GM23338 (cell line): ENCODE data around the gene NDUFB11. TPM values are rescaled to one million over a fixed set of nuclear protein-coding genes. Genes with fewer than 3 reads are reported as not detected.

Source experiments
- ATAC-seq: fragments of 200-7000 bp; cut with Tn5 transposase; 3 replicates; pipeline ENCODE4 v1.9.1; 2020
- DNase-seq: peaks from one replicate; pipeline ENCODE4 v3.0.0-alpha.2; 2015; ENCODE audit warnings: low spot score
- H2AFZ ChIP-seq: fragments of 200-600 bp; sonication (generic); 2 replicates; pipeline ENCODE4 v1.8.0; 2016; ENCODE audit warnings: antibody characterized with exemption, mild to moderate bottlenecking, moderate library complexity
- H3F3A ChIP-seq: fragments of 200-600 bp; sonication (generic); replicated peaks from 2 replicates; pipeline ENCODE4 v1.8.0; 2017; ENCODE audit warnings: antibody characterized with exemption, mixed run types, low read depth
- H3K27ac ChIP-seq: fragments of 200-600 bp; sonication (generic); 2 replicates; pipeline ENCODE4 v1.6.1; 2016; ENCODE audit warnings: low read depth
- H3K27me3 ChIP-seq: fragments of 200-600 bp; sonication (generic); 2 replicates; pipeline ENCODE4 v1.8.0; 2016; ENCODE audit warnings: mild to moderate bottlenecking, mixed run types, moderate library complexity; ENCODE audit not compliant: insufficient read depth
- H3K36me3 ChIP-seq: fragments of 200-600 bp; sonication (generic); 2 replicates; pipeline ENCODE4 v1.8.0; 2016; ENCODE audit warnings: mild to moderate bottlenecking; ENCODE audit not compliant: insufficient read depth
- H3K4me1 ChIP-seq: fragments of 200-600 bp; sonication (generic); 2 replicates; pipeline ENCODE4 v1.8.0; 2016; ENCODE audit warnings: mild to moderate bottlenecking, moderate library complexity; ENCODE audit not compliant: insufficient read depth
- H3K4me2 ChIP-seq: fragments of 200-600 bp; sonication (generic); 2 replicates; pipeline ENCODE4 v1.7.1; 2017; ENCODE audit warnings: mixed run types
- H3K4me3 ChIP-seq: fragments of 200-600 bp; sonication (generic); 2 replicates; pipeline ENCODE4 v1.6.1; 2016; ENCODE audit warnings: mixed run types
- H3K79me2 ChIP-seq: fragments of 200-600 bp; sonication (generic); replicated peaks from 2 replicates; pipeline ENCODE4 v1.8.0; 2017; ENCODE audit warnings: mild to moderate bottlenecking; ENCODE audit not compliant: insufficient read depth
- H3K9me2 ChIP-seq: fragments of 200-600 bp; sonication (generic); 2 replicates; pipeline ENCODE4 v1.8.0; 2017; ENCODE audit not compliant: insufficient read depth
- H4K20me1 ChIP-seq: fragments of 200-600 bp; sonication (generic); replicated peaks from 2 replicates; pipeline ENCODE4 v1.8.0; 2017; ENCODE audit warnings: mild to moderate bottlenecking; ENCODE audit not compliant: insufficient read depth
- H3K27ac Mint-ChIP-seq: 2 replicates; pipeline ENCODE4 v1.8.0; 2020; ENCODE audit warnings: inconsistent platforms, mild to moderate bottlenecking, moderate library complexity, mixed read lengths
- H3K27me3 Mint-ChIP-seq: 3 replicates; pipeline ENCODE4 v1.8.0; 2022; ENCODE audit warnings: low read depth, mild to moderate bottlenecking, moderate library complexity, mixed read lengths, inconsistent platforms; ENCODE audit not compliant: insufficient read depth, poor library complexity
- H3K36me3 Mint-ChIP-seq: 3 replicates; pipeline ENCODE4 v1.8.0; 2021; ENCODE audit warnings: low read depth, mild to moderate bottlenecking, inconsistent platforms, moderate library complexity, mixed read lengths
- H3K4me1 Mint-ChIP-seq: 3 replicates; pipeline ENCODE4 v1.8.0; 2020; ENCODE audit warnings: mild to moderate bottlenecking, inconsistent platforms, mixed read lengths
- H3K4me3 Mint-ChIP-seq: 3 replicates; pipeline ENCODE4 v1.8.0; 2021; ENCODE audit warnings: moderate library complexity, mild to moderate bottlenecking, inconsistent platforms, mixed read lengths
- H3K9me3 Mint-ChIP-seq: 3 replicates; pipeline ENCODE4 v1.8.0; 2020; ENCODE audit warnings: moderate library complexity, mild to moderate bottlenecking, inconsistent platforms, mixed read lengths
- CREB1 ChIP-seq: fragments of 250-450 bp; sonication (Bioruptor Pico); IDR thresholded peaks from 2 replicates; pipeline ENCODE4 v1.5.0; 2020; ENCODE audit warnings: low read depth, mild to moderate bottlenecking, moderate library complexity
- EZH2 ChIP-seq: fragments of 200-600 bp; sonication (generic); IDR thresholded peaks from one replicate; pipeline ENCODE4 v1.8.0; 2017; ENCODE audit warnings: antibody characterized with exemption, mild to moderate bottlenecking, low read depth; ENCODE audit not compliant: unreplicated experiment
- EZH2phosphoT487 ChIP-seq: fragments of 200-600 bp; sonication (generic); IDR thresholded peaks from one replicate; pipeline ENCODE4 v1.8.1; 2018; ENCODE audit warnings: antibody characterized with exemption; ENCODE audit not compliant: unreplicated experiment
- JUNB ChIP-seq: IDR thresholded peaks from one replicate; pipeline ENCODE4 v1.6.1; 2016; ENCODE audit warnings: antibody characterized with exemption; ENCODE audit not compliant: unreplicated experiment
- NANOG ChIP-seq: IDR thresholded peaks from 2 replicates; pipeline ENCODE4 v1.6.1; 2016; ENCODE audit warnings: antibody characterized with exemption, borderline replicate concordance
- POLR2AphosphoS5 ChIP-seq: IDR thresholded peaks from 2 replicates; pipeline ENCODE4 v1.6.1; 2016; ENCODE audit warnings: antibody characterized with exemption, low read depth
- STAT1 ChIP-seq: IDR thresholded peaks from one replicate; pipeline ENCODE4 v1.6.1; 2016; ENCODE audit warnings: antibody characterized with exemption; ENCODE audit not compliant: unreplicated experiment
- ZNF114 ChIP-seq: fragments of 250-450 bp; sonication (Bioruptor Pico); IDR thresholded peaks from 2 replicates; pipeline ENCODE4 v1.5.0; 2020; ENCODE audit warnings: mild to moderate bottlenecking, moderate library complexity
- ZNF331 ChIP-seq: fragments of 250-450 bp; sonication (Bioruptor Pico); IDR thresholded peaks from 2 replicates; pipeline ENCODE4 v1.5.0; 2020; ENCODE audit warnings: low read depth, mild to moderate bottlenecking, moderate library complexity
- polyA plus RNA-seq: library from polyadenylated mRNA; unstranded; fragments of >200 nt; fragmentation: Nextera tagmentation; extraction: Ambion mirVana; gene quantifications from 2 replicates; pipeline ENCODE4 v1.2.1, GENCODE V29; 2016
- total RNA-seq: library from RNA; depleted of rRNA; stranded (reverse); fragments of >200 nt; shearing (Covaris generic); gene quantifications from 2 replicates; pipeline ENCODE4 v1.2.3, GENCODE V29; 2014
- TF ChIP-seq, protein P1 (sequence below), 2 experiments: fragments of 200-600 bp in 1 of 2; sonication (generic) in 1 of 2; conservative IDR thresholded peaks; 2 replicates each; pipeline versions ENCODE4 v1.5.1 to v1.6.1; 2016 to 2017; ENCODE audit warnings: antibody characterized with exemption in 2 of 2, low read depth in 2 of 2, mild to moderate bottlenecking in 2 of 2, moderate library complexity in 1 of 2
- TF ChIP-seq, protein P2 (sequence below): IDR thresholded peaks from 2 replicates; pipeline ENCODE4 v1.6.1; 2016; ENCODE audit warnings: antibody characterized with exemption
- TF ChIP-seq, protein P3 (sequence below): fragments of 250-450 bp; sonication (Bioruptor Pico); IDR thresholded peaks from 2 replicates; pipeline ENCODE4 v1.5.0; 2020; ENCODE audit warnings: mild to moderate bottlenecking, moderate library complexity
- TF ChIP-seq, protein P4 (sequence below): IDR thresholded peaks from one replicate; pipeline ENCODE4 v1.6.1; 2018; ENCODE audit warnings: antibody characterized with exemption; ENCODE audit not compliant: unreplicated experiment

The NDUFB11 gene
- total and polyA plus RNA-seq, 2 experiments from 2014 or later = 103 to 238 TPM

DNA sequence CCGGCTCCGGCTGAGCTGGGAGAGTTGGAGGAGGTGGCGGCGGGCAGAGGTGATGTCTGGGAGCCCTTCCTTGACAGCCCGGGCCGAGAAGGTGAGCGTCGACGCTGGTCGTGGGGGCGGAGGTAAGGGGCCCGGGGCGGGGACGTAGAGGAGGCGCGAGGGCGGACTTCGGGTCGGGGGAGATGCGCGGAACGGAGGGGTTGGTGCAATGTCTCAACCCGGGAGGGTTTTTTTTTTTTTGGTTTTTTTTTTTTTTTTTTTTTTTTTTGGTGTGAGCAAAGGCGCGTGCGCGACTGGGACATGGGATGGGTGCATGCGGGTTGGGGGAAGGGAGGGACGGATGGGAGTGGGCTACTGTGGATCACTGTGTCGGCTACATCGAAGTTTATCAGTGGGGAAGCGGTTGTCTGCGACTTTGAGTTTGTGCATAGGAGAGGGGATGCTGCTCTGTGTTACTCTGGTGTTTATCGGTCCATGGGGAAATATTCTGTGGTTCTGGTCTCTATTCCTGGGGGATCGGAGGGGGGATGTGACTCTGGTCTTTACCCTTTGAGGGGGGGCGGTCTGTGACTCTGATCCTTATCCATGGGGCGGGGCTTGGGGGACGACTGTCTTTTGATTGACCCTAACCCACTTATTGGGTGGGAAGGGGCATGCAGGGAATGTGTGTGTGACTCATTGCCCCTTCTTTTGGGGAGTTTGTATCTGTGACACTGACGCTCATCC lies 1.1 kb upstream of the NDUFB11 start:
- Histone ChIP-seq H2AFZ (no peak overlapping the region), H3K9me2 (no peaks in the 10 kb centered on the region), H3K79me2 (peaks cover 63% of the 10 kb centered on the region), H3F3A (no peaks in the 10 kb centered on the region), H4K20me1 (no peaks in the 10 kb centered on the region; the same call in 1 of the 2 replicates), H3K27me3 (no peaks in the 10 kb centered on the region), H3K4me2 (peak overlapping the region; percentile 83), H3K4me1 (peaks cover 8% of the 10 kb centered on the region; the same call in 1 of the 2 replicates), H3K4me3 (peak overlapping the region; percentile 79), H3K27ac (peak overlapping the region; percentile 81; the same call in 1 of the 2 replicates), H3K36me3 (no peaks in the 10 kb centered on the region)
- Mint-ChIP-seq H3K4me1 (peaks cover 15% of the 10 kb centered on the region; the same call in 2 of the 3 replicates), H3K4me3 (peak overlapping the region; percentile 95), H3K9me3 (no peaks in the 10 kb centered on the region), H3K27ac (peak overlapping the region; percentile 99), H3K36me3 (peaks cover 28% of the 10 kb centered on the region), H3K27me3 (peaks cover 12% of the 10 kb centered on the region)
- no peak for TF ChIP-seq CREB1
- TF ChIP-seq, protein P1, sequence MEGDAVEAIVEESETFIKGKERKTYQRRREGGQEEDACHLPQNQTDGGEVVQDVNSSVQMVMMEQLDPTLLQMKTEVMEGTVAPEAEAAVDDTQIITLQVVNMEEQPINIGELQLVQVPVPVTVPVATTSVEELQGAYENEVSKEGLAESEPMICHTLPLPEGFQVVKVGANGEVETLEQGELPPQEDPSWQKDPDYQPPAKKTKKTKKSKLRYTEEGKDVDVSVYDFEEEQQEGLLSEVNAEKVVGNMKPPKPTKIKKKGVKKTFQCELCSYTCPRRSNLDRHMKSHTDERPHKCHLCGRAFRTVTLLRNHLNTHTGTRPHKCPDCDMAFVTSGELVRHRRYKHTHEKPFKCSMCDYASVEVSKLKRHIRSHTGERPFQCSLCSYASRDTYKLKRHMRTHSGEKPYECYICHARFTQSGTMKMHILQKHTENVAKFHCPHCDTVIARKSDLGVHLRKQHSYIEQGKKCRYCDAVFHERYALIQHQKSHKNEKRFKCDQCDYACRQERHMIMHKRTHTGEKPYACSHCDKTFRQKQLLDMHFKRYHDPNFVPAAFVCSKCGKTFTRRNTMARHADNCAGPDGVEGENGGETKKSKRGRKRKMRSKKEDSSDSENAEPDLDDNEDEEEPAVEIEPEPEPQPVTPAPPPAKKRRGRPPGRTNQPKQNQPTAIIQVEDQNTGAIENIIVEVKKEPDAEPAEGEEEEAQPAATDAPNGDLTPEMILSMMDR (conservative IDR thresholded peaks at IDR 0.05; ENCODE audit: low read depth in 2 of 2) = no peak
- TF ChIP-seq EZH2phosphoT487 = no peak
- no peak for TF ChIP-seq ZNF331 (CRISPR knock-in tag)
- no peak for TF ChIP-seq JUNB
- TF ChIP-seq, protein P2, sequence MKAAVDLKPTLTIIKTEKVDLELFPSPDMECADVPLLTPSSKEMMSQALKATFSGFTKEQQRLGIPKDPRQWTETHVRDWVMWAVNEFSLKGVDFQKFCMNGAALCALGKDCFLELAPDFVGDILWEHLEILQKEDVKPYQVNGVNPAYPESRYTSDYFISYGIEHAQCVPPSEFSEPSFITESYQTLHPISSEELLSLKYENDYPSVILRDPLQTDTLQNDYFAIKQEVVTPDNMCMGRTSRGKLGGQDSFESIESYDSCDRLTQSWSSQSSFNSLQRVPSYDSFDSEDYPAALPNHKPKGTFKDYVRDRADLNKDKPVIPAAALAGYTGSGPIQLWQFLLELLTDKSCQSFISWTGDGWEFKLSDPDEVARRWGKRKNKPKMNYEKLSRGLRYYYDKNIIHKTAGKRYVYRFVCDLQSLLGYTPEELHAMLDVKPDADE = no peak
- TF ChIP-seq EZH2 = no peak
- TF ChIP-seq POLR2AphosphoS5 = no peak
- TF ChIP-seq, protein P3, sequence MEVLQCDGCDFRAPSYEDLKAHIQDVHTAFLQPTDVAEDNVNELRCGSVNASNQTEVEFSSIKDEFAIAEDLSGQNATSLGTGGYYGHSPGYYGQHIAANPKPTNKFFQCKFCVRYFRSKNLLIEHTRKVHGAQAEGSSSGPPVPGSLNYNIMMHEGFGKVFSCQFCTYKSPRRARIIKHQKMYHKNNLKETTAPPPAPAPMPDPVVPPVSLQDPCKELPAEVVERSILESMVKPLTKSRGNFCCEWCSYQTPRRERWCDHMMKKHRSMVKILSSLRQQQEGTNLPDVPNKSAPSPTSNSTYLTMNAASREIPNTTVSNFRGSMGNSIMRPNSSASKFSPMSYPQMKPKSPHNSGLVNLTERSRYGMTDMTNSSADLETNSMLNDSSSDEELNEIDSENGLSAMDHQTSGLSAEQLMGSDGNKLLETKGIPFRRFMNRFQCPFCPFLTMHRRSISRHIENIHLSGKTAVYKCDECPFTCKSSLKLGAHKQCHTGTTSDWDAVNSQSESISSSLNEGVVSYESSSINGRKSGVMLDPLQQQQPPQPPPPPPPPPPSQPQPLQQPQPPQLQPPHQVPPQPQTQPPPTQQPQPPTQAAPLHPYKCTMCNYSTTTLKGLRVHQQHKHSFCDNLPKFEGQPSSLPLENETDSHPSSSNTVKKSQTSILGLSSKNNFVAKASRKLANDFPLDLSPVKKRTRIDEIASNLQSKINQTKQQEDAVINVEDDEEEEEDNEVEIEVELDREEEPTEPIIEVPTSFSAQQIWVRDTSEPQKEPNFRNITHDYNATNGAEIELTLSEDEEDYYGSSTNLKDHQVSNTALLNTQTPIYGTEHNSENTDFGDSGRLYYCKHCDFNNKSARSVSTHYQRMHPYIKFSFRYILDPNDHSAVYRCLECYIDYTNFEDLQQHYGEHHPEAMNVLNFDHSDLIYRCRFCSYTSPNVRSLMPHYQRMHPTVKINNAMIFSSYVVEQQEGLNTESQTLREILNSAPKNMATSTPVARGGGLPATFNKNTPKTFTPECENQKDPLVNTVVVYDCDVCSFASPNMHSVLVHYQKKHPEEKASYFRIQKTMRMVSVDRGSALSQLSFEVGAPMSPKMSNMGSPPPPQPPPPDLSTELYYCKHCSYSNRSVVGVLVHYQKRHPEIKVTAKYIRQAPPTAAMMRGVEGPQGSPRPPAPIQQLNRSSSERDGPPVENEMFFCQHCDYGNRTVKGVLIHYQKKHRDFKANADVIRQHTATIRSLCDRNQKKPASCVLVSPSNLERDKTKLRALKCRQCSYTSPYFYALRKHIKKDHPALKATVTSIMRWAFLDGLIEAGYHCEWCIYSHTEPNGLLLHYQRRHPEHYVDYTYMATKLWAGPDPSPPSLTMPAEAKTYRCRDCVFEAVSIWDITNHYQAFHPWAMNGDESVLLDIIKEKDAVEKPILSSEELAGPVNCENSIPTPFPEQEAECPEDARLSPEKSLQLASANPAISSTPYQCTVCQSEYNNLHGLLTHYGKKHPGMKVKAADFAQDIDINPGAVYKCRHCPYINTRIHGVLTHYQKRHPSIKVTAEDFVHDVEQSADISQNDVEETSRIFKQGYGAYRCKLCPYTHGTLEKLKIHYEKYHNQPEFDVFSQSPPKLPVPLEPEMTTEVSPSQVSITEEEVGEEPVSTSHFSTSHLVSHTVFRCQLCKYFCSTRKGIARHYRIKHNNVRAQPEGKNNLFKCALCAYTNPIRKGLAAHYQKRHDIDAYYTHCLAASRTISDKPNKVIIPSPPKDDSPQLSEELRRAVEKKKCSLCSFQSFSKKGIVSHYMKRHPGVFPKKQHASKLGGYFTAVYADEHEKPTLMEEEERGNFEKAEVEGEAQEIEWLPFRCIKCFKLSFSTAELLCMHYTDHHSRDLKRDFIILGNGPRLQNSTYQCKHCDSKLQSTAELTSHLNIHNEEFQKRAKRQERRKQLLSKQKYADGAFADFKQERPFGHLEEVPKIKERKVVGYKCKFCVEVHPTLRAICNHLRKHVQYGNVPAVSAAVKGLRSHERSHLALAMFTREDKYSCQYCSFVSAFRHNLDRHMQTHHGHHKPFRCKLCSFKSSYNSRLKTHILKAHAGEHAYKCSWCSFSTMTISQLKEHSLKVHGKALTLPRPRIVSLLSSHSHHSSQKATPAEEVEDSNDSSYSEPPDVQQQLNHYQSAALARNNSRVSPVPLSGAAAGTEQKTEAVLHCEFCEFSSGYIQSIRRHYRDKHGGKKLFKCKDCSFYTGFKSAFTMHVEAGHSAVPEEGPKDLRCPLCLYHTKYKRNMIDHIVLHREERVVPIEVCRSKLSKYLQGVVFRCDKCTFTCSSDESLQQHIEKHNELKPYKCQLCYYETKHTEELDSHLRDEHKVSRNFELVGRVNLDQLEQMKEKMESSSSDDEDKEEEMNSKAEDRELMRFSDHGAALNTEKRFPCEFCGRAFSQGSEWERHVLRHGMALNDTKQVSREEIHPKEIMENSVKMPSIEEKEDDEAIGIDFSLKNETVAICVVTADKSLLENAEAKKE (CRISPR knock-in tag) = no peak
- TF ChIP-seq ZNF114 = no peak
- no peak for TF ChIP-seq NANOG
- TF ChIP-seq, protein P4, sequence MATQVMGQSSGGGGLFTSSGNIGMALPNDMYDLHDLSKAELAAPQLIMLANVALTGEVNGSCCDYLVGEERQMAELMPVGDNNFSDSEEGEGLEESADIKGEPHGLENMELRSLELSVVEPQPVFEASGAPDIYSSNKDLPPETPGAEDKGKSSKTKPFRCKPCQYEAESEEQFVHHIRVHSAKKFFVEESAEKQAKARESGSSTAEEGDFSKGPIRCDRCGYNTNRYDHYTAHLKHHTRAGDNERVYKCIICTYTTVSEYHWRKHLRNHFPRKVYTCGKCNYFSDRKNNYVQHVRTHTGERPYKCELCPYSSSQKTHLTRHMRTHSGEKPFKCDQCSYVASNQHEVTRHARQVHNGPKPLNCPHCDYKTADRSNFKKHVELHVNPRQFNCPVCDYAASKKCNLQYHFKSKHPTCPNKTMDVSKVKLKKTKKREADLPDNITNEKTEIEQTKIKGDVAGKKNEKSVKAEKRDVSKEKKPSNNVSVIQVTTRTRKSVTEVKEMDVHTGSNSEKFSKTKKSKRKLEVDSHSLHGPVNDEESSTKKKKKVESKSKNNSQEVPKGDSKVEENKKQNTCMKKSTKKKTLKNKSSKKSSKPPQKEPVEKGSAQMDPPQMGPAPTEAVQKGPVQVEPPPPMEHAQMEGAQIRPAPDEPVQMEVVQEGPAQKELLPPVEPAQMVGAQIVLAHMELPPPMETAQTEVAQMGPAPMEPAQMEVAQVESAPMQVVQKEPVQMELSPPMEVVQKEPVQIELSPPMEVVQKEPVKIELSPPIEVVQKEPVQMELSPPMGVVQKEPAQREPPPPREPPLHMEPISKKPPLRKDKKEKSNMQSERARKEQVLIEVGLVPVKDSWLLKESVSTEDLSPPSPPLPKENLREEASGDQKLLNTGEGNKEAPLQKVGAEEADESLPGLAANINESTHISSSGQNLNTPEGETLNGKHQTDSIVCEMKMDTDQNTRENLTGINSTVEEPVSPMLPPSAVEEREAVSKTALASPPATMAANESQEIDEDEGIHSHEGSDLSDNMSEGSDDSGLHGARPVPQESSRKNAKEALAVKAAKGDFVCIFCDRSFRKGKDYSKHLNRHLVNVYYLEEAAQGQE = no peak
- no peak for TF ChIP-seq STAT1
- ATAC-seq = peak; percentile 43
- no peak for DNase-seq
